HepG2 (cell line): ENCODE measurements around the gene NUCB1. TPM values are rescaled to one million over a fixed set of nuclear protein-coding genes. Genes with fewer than 3 reads are reported as not detected.

Experiments used
- FOXM1 ChIP-seq: sonication (generic); formaldehyde crosslinking; IDR thresholded peaks from 2 replicates; pipeline ENCODE4 v1.5.0; 2020; ENCODE audit warnings: missing genetic modification reagents
- GTF2F1 ChIP-seq: fragments of 150-350 bp; IDR thresholded peaks from 2 replicates; pipeline ENCODE4 v1.6.1; 2014; ENCODE audit warnings: low read length
- MIXL1 ChIP-seq: IDR thresholded peaks from 2 replicates; pipeline ENCODE4 v1.6.1; 2016
- NFE2L2 ChIP-seq: fragments of 150-350 bp; IDR thresholded peaks from 2 replicates; pipeline ENCODE4 v1.6.1; 2014; ENCODE audit warnings: low read length
- NR2F1 ChIP-seq, 2 experiments: fragments of 450-650 bp in 1 of 2; formaldehyde crosslinking in 1 of 2; IDR thresholded peaks; 2 replicates each; pipeline versions ENCODE4 v1.5.0 to v1.6.1; 2016 to 2020; ENCODE audit warnings: mild to moderate bottlenecking in 1 of 2, missing compliant biosample characterization in 1 of 2, missing genetic modification reagents in 1 of 2, moderate library complexity in 1 of 2
- POLR2G ChIP-seq: fragments of 200-400 bp; formaldehyde crosslinking; IDR thresholded peaks from 2 replicates; pipeline ENCODE4 v1.6.1; 2018; ENCODE audit warnings: mild to moderate bottlenecking, low read depth, low read length, moderate library complexity
- TCF7L2 ChIP-seq: IDR thresholded peaks from 2 replicates; pipeline ENCODE4 v1.6.1; 2011; ENCODE audit warnings: mild to moderate bottlenecking, low read depth, low read length, moderate library complexity
- TOE1 ChIP-seq: sonication (generic); formaldehyde crosslinking; IDR thresholded peaks from 2 replicates; pipeline ENCODE4 v1.4.0; 2020; ENCODE audit warnings: mild to moderate bottlenecking, missing genetic modification reagents
- ZNF329 ChIP-seq: sonication (generic); formaldehyde crosslinking; IDR thresholded peaks from 2 replicates; pipeline ENCODE4 v1.9.0; 2021; ENCODE audit warnings: low read depth, mild to moderate bottlenecking, missing genetic modification reagents
- ZNF350 ChIP-seq: sonication (generic); formaldehyde crosslinking; IDR thresholded peaks from 2 replicates; pipeline ENCODE4 v1.4.0; 2020; ENCODE audit warnings: mild to moderate bottlenecking, low read depth, missing genetic modification reagents, borderline replicate concordance
- ZNF367 ChIP-seq: sonication (generic); formaldehyde crosslinking; IDR thresholded peaks from 2 replicates; pipeline ENCODE4 v1.4.0; 2020; ENCODE audit warnings: missing genetic modification reagents, borderline replicate concordance
- ZNF891 ChIP-seq: sonication (generic); formaldehyde crosslinking; IDR thresholded peaks from 2 replicates; pipeline ENCODE4 v1.5.0; 2020; ENCODE audit warnings: mild to moderate bottlenecking, missing genetic modification reagents
- ZSCAN21 ChIP-seq: sonication (generic); formaldehyde crosslinking; IDR thresholded peaks from 2 replicates; pipeline ENCODE4 v1.8.0; 2022; ENCODE audit warnings: mild to moderate bottlenecking, missing genetic modification reagents, moderate library complexity, borderline replicate concordance
- ZSCAN30 ChIP-seq: sonication (generic); formaldehyde crosslinking; IDR thresholded peaks from 2 replicates; pipeline ENCODE4 v1.5.0; 2020; ENCODE audit warnings: mild to moderate bottlenecking, missing genetic modification reagents
- ZSCAN9 ChIP-seq: IDR thresholded peaks from 2 replicates; pipeline ENCODE4 v1.6.1; 2016; ENCODE audit warnings: borderline replicate concordance
- polyA plus RNA-seq, 8 experiments: library from polyadenylated mRNA; depleted of rRNA in 3 of 8; stranded (reverse) in 7 of 8; unstranded in 1 of 8; fragments of >200 nt; fragmentation: Illumina TruSeq in 4 of 8; extraction: Trizol in 4 of 8; gene quantifications; 2 replicates each; pipeline versions ENCODE4 v1.2.1 to v1.2.3, GENCODE V29; 2011 to 2016; ENCODE audit warnings: low read depth in 4 of 8, missing spikeins in 1 of 8, mixed read lengths in 1 of 8; ENCODE audit not compliant: insufficient read depth in 1 of 8
- total RNA-seq, 5 experiments: library from RNA; depleted of rRNA; stranded (reverse); fragments of >200 nt; fragmentation: Illumina TruSeq; extraction: Trizol; gene quantifications; 2 replicates each; pipeline ENCODE4 v1.2.3, GENCODE V29; 2016; ENCODE audit warnings: low read depth in 1 of 5
- TF ChIP-seq, protein P1 (sequence below): sonication (generic); formaldehyde crosslinking; IDR thresholded peaks from 2 replicates; pipeline ENCODE4 v1.4.0; 2020; ENCODE audit warnings: missing genetic modification reagents, borderline replicate concordance
- TF ChIP-seq, protein P2 (sequence below): sonication (generic); formaldehyde crosslinking; IDR thresholded peaks from 2 replicates; pipeline ENCODE4 v1.8.1; 2022; ENCODE audit warnings: mild to moderate bottlenecking, missing genetic modification reagents
- TF ChIP-seq, protein P3 (sequence below): sonication (generic); formaldehyde crosslinking; IDR thresholded peaks from 2 replicates; pipeline ENCODE4 v1.4.0; 2020; ENCODE audit warnings: missing genetic modification reagents
- TF ChIP-seq, protein P4 (sequence below): sonication (generic); formaldehyde crosslinking; IDR thresholded peaks from 2 replicates; pipeline ENCODE4 v1.5.1; 2020; ENCODE audit warnings: mild to moderate bottlenecking, missing genetic modification reagents

The NUCB1 gene
- total and polyA plus RNA-seq, 2 of the 13 experiments (the other 11 are each of a cell fraction or from before 2014, with no cell fraction given), result 82.3 to 106 TPM

DNA sequence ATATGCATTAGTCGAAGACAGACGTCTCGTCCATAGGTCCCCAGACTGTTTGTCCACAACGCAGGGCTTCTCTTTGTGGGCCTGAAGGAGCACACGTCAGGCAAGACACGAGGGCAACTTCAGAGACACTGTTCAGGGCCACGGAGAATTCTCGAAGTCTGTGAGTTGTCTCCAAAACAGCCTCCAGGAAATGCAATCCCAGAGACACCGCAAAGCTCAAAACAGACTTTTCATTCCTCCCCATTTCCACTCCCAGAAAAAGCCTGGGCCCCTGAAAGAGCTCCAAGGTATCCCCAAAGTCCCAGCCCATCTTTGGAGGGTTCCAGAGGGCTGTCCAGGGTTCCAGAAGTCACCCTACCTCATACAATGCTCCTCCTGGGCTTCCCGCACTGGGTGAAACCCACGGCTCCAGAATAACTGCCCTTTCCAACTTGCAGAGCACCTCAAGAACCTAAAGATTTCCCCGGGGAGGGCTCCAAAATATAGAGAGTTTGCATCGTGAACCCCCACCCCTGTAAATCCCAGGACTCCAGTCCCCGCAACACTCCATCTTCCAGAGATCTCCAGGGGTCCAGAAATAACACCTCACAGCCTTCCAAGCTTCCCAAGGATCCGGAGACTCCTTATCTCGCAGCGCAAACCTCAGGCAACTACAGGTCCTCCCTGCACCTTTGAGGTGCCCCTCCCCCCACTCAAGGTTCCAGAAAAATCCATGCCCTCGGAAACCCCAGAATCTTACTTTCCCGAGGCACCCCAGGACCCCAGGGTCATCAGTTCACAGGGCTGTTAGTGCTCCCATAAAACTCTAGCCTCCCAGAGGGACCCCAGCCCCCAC is 64.3 kb downstream of the NUCB1 start (continued):
- TF ChIP-seq ZNF891 (CRISPR knock-in tag), result 0 out of 2 replicates have a peak, but pooled peaks have one; percentile 27
- TF ChIP-seq, protein P1, sequence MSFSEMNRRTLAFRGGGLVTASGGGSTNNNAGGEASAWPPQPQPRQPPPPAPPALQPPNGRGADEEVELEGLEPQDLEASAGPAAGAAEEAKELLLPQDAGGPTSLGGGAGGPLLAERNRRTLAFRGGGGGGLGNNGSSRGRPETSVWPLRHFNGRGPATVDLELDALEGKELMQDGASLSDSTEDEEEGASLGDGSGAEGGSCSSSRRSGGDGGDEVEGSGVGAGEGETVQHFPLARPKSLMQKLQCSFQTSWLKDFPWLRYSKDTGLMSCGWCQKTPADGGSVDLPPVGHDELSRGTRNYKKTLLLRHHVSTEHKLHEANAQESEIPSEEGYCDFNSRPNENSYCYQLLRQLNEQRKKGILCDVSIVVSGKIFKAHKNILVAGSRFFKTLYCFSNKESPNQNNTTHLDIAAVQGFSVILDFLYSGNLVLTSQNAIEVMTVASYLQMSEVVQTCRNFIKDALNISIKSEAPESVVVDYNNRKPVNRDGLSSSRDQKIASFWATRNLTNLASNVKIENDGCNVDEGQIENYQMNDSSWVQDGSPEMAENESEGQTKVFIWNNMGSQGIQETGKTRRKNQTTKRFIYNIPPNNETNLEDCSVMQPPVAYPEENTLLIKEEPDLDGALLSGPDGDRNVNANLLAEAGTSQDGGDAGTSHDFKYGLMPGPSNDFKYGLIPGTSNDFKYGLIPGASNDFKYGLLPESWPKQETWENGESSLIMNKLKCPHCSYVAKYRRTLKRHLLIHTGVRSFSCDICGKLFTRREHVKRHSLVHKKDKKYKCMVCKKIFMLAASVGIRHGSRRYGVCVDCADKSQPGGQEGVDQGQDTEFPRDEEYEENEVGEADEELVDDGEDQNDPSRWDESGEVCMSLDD, result peak; percentile 80; the same call in 1 of the 2 replicates
- no peak for TF ChIP-seq TCF7L2
- TF ChIP-seq, protein P2, sequence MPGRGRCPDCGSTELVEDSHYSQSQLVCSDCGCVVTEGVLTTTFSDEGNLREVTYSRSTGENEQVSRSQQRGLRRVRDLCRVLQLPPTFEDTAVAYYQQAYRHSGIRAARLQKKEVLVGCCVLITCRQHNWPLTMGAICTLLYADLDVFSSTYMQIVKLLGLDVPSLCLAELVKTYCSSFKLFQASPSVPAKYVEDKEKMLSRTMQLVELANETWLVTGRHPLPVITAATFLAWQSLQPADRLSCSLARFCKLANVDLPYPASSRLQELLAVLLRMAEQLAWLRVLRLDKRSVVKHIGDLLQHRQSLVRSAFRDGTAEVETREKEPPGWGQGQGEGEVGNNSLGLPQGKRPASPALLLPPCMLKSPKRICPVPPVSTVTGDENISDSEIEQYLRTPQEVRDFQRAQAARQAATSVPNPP (CRISPR knock-in tag), result no peak
- TF ChIP-seq GTF2F1, result no peak
- TF ChIP-seq POLR2G, result peak; percentile 57
- no peak for TF ChIP-seq FOXM1 (CRISPR knock-in tag)
- TF ChIP-seq MIXL1 (CRISPR knock-in tag), result no peak
- no peak for TF ChIP-seq ZNF367 (CRISPR knock-in tag)
- no peak for TF ChIP-seq ZSCAN21 (CRISPR knock-in tag)
- no peak for TF ChIP-seq NR2F1 (CRISPR knock-in tag; IDR thresholded peaks at IDR 0.05)
- no peak for TF ChIP-seq ZSCAN9 (CRISPR knock-in tag)
- no peak for TF ChIP-seq NFE2L2
- TF ChIP-seq, protein P3, sequence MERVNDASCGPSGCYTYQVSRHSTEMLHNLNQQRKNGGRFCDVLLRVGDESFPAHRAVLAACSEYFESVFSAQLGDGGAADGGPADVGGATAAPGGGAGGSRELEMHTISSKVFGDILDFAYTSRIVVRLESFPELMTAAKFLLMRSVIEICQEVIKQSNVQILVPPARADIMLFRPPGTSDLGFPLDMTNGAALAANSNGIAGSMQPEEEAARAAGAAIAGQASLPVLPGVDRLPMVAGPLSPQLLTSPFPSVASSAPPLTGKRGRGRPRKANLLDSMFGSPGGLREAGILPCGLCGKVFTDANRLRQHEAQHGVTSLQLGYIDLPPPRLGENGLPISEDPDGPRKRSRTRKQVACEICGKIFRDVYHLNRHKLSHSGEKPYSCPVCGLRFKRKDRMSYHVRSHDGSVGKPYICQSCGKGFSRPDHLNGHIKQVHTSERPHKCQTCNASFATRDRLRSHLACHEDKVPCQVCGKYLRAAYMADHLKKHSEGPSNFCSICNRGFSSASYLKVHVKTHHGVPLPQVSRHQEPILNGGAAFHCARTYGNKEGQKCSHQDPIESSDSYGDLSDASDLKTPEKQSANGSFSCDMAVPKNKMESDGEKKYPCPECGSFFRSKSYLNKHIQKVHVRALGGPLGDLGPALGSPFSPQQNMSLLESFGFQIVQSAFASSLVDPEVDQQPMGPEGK, result 0 out of 2 replicates have a peak, but pooled peaks have one; percentile 69
- no peak for TF ChIP-seq ZNF350
- no peak for TF ChIP-seq TOE1 (CRISPR knock-in tag)
- TF ChIP-seq ZSCAN30, result no peak
- TF ChIP-seq, protein P4, sequence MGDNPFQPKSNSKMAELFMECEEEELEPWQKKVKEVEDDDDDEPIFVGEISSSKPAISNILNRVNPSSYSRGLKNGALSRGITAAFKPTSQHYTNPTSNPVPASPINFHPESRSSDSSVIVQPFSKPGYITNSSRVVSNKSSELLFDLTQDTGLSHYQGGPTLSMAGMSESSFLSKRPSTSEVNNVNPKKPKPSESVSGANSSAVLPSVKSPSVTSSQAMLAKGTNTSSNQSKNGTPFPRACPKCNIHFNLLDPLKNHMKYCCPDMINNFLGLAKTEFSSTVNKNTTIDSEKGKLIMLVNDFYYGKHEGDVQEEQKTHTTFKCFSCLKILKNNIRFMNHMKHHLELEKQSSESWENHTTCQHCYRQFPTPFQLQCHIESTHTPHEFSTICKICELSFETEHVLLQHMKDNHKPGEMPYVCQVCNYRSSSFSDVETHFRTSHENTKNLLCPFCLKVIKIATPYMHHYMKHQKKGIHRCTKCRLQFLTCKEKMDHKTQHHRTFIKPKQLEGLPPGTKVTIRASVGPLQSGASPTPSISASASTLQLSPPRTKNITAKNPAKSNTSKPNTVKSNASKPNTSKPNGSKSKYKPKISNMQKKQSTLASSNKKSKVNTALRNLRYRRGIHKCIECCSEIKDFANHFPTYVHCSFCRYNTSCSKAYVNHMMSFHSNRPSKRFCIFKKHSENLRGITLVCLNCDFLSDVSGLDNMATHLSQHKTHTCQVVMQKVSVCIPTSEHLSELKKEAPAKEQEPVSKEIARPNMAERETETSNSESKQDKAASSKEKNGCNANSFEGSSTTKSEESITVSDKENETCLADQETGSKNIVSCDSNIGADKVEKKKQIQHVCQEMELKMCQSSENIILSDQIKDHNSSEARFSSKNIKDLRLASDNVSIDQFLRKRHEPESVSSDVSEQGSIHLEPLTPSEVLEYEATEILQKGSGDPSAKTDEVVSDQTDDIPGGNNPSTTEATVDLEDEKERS (CRISPR knock-in tag), result 0 out of 2 replicates have a peak, but pooled peaks have one; percentile 0
- no peak; the same call in 1 of the 2 replicates for TF ChIP-seq ZNF329 (CRISPR knock-in tag)
